Neural progenitor cell (in vitro differentiated cells): ENCODE measurements around the gene LIMS2.

ENCODE experiments used
- EZH2 ChIP-seq: fragments of 200-600 bp; sonication (generic); IDR thresholded peaks from 2 replicates; pipeline ENCODE4 v1.6.1; 2017; ENCODE audit warnings: antibody characterized with exemption, mild to moderate bottlenecking, moderate library complexity
- EZH2phosphoT487 ChIP-seq: fragments of 200-600 bp; sonication (generic); IDR thresholded peaks from 2 replicates; pipeline ENCODE4 v1.6.1; 2017; ENCODE audit warnings: antibody characterized with exemption
- TF ChIP-seq, protein P1 (sequence below): fragments of 200-600 bp; sonication (generic); IDR thresholded peaks from 2 replicates; pipeline ENCODE4 v1.5.1; 2017; ENCODE audit warnings: antibody characterized with exemption, mild to moderate bottlenecking

DNA sequence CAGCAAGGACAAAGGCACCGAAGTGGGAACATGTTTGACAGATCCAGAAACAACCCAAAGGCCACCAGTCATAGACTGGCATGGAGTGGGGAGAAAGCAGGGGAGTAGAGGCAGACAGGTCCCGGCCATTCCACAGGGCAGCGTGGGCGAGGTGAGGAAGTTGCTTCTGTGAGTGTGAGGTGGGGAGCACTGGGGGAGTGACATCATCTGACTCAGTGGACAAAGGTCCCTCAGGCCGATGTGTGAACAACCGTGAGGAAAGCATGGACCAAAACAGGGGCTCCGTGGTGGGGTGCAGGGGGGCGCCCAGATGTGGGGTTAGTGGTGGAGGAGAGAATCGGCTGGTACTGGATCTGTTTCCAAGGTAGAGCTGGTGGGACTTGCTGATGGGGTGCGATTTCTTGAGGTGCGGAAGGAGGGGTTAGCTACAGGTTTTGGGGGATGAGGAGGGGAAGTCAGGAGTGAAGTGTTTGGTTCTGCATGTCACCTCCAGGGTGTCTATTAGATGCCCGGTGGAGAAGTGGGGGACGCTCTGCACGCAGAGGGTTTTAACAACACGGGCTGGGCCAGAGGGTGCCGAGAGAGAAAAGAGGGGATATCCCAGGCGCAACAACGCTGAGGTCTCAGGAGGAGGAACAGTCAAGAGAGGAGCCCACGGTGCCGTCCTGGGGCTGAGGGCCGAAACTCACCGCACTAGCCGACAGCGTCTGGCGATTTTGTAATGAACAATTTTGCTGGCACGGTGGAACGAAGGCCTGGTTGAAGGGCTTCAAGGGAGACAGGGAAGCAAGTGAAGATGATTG is 23.4 kb upstream of the LIMS2 start:
- TF ChIP-seq, protein P1, sequence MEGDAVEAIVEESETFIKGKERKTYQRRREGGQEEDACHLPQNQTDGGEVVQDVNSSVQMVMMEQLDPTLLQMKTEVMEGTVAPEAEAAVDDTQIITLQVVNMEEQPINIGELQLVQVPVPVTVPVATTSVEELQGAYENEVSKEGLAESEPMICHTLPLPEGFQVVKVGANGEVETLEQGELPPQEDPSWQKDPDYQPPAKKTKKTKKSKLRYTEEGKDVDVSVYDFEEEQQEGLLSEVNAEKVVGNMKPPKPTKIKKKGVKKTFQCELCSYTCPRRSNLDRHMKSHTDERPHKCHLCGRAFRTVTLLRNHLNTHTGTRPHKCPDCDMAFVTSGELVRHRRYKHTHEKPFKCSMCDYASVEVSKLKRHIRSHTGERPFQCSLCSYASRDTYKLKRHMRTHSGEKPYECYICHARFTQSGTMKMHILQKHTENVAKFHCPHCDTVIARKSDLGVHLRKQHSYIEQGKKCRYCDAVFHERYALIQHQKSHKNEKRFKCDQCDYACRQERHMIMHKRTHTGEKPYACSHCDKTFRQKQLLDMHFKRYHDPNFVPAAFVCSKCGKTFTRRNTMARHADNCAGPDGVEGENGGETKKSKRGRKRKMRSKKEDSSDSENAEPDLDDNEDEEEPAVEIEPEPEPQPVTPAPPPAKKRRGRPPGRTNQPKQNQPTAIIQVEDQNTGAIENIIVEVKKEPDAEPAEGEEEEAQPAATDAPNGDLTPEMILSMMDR: no peak
- TF ChIP-seq EZH2 (no peak), EZH2phosphoT487 (no peak)
